ENCODE measurements around the gene COL4A1. TPM values are rescaled to one million over a fixed set of nuclear protein-coding genes. Genes with fewer than 3 reads are reported as not detected.

The COL4A1 gene
- polyA plus RNA-seq, 1 of the 3 experiments (the other 2 are of a cell fraction), result 30.3 TPM

DNA sequence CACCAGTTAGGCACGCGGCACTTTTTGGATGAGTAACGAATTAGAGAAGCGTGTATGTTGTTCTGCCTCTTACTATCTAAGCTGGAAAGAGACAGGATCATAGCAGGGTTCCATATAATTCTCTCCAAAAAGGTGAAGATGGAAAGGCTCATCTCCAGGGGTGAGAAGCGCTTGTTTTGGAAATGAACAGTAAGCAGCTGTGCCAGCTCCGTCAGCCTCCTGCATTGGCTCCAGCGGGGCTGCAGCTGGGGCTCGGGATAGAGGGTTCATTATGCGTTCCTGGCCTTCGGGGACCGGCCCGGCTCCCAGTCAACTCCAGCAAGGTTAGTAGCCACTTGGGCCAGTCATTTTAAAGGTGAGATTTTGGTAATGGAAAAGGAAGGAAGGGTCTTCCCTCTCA, 155.5 kb downstream of the COL4A1 start:
- peaks cover 30 to 52% of the 10 kb centered on the region in 2 experiments for H3K36me3 ChIP-seq (replicated peaks in 1 of 2; ENCODE audit: control insufficient read depth in 1 of 2, insufficient read depth in 2 of 2, low read length in 1 of 2)
- CTCF ChIA-PET, result no interaction called here
- H3K4me2 ChIP-seq, result no peak overlapping the region
- H3K4me1 ChIP-seq (ENCODE audit: control insufficient read depth in 1 of 2, insufficient read depth in 2 of 2, low read depth in 1 of 2, low read length in 1 of 2), result no peaks in the 10 kb centered on the region
- POLR2A ChIA-PET, result no interaction called here
- 97% methylated on average over 12 of the region's 12 CpGs for WGBS (ENCODE audit: low lambda C conversion rate)
- no peak overlapping the region for H3K4me3 ChIP-seq (ENCODE audit: low read depth in 2 of 2, low read length in 1 of 2)
- H3K9ac ChIP-seq, result no peak overlapping the region
- H4K20me1 ChIP-seq (ENCODE audit: insufficient read depth), result no peaks in the 10 kb centered on the region
- H3K79me2 ChIP-seq (ENCODE audit: insufficient read depth), result no peaks in the 10 kb centered on the region
- no peak for DNase-seq
- TF ChIP-seq SIN3A (IDR thresholded peaks at IDR 0.05; ENCODE audit: borderline replicate concordance, low read depth, low read length), result no peak
- TF ChIP-seq NFIC (IDR thresholded peaks at IDR 0.05; ENCODE audit: borderline replicate concordance), result no peak
- TF ChIP-seq, protein P1, sequence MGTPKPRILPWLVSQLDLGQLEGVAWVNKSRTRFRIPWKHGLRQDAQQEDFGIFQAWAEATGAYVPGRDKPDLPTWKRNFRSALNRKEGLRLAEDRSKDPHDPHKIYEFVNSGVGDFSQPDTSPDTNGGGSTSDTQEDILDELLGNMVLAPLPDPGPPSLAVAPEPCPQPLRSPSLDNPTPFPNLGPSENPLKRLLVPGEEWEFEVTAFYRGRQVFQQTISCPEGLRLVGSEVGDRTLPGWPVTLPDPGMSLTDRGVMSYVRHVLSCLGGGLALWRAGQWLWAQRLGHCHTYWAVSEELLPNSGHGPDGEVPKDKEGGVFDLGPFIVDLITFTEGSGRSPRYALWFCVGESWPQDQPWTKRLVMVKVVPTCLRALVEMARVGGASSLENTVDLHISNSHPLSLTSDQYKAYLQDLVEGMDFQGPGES (IDR thresholded peaks at IDR 0.05; ENCODE audit: low read depth, low read length), result no peak
- TF ChIP-seq ELF1 (IDR thresholded peaks at IDR 0.05), result no peak
- TF ChIP-seq MXI1 (IDR thresholded peaks at IDR 0.05; ENCODE audit: low read depth, low read length), result no peak
- TF ChIP-seq NRF1 (IDR thresholded peaks at IDR 0.05; ENCODE audit: low read depth, low read length), result no peak
- TF ChIP-seq, protein P2, sequence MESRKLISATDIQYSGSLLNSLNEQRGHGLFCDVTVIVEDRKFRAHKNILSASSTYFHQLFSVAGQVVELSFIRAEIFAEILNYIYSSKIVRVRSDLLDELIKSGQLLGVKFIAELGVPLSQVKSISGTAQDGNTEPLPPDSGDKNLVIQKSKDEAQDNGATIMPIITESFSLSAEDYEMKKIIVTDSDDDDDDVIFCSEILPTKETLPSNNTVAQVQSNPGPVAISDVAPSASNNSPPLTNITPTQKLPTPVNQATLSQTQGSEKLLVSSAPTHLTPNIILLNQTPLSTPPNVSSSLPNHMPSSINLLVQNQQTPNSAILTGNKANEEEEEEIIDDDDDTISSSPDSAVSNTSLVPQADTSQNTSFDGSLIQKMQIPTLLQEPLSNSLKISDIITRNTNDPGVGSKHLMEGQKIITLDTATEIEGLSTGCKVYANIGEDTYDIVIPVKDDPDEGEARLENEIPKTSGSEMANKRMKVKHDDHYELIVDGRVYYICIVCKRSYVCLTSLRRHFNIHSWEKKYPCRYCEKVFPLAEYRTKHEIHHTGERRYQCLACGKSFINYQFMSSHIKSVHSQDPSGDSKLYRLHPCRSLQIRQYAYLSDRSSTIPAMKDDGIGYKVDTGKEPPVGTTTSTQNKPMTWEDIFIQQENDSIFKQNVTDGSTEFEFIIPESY (IDR thresholded peaks at IDR 0.05; ENCODE audit: borderline replicate concordance, low read depth), result no peak
- no peak for TF ChIP-seq TEAD4 (IDR thresholded peaks at IDR 0.05; ENCODE audit: borderline replicate concordance, insufficient read depth)
- TF ChIP-seq TAF1 (IDR thresholded peaks at IDR 0.05; ENCODE audit: borderline replicate concordance, low read depth, low read length), result no peak
- TF ChIP-seq GABPA (IDR thresholded peaks at IDR 0.05; ENCODE audit: low read depth), result no peak
- TF ChIP-seq EP300 (IDR thresholded peaks at IDR 0.05; ENCODE audit: borderline replicate concordance in 1 of 2, low read depth in 1 of 2, low read length in 1 of 2), result no peak
- TF ChIP-seq CHD2 (IDR thresholded peaks at IDR 0.05; ENCODE audit: low read length, partially characterized antibody), result no peak
- TF ChIP-seq RFX5 (IDR thresholded peaks at IDR 0.05; ENCODE audit: low read length), result no peak
- no peak for TF ChIP-seq GATA2 (CRISPR knock-in tag; IDR thresholded peaks at IDR 0.05)
- no peaks in the 10 kb centered on the region for H3K9me2 ChIP-seq
- H2AFZ ChIP-seq (ENCODE audit: low read depth), result no peak overlapping the region
- H3K9me3 ChIP-seq, result no peaks in the 10 kb centered on the region
- H3F3A ChIP-seq (replicated peaks; ENCODE audit: insufficient read depth), result peaks cover 15% of the 10 kb centered on the region
- no peaks in the 10 kb centered on the region for H3K27me3 ChIP-seq (ENCODE audit: insufficient read depth)
- H3K27ac ChIP-seq (ENCODE audit: low read depth in 2 of 2, low read length in 1 of 2), result no peak overlapping the region

DNA sequence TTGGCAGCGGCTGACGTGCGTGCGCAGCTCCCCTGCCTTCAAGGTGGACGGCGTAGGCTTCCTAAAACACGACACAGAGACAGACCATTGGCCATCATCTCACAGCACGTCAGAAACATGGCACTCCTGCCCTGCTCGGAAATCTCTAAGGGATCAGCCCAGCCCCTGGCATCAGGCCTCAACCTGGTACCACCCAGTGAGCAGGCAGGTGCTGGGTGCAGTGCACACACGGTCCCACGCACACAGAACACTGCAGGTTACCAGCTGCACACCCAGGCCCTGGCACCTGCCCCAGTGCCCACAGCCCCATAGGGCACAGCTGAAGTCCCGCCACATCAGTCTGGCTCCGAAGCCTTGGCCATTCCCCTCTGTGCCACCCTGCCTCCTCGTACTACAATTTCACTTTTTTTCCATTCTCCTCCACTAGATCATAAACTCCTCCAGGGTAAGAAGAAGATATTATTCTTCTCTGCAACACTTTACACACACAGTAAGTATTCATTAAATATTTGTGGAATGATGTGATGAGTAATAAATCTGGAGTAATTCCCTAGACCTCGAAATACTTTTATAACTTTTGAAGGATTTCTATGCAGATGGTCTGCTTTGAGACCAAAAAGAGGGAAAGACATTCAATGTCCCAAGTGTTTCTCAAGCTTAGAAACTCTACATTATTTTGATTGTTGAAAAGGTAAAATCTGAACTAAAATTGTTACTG, 156.4 kb downstream of the COL4A1 start:
- WGBS (ENCODE audit: low lambda C conversion rate), result 87% methylated on average over 14 of the region's 15 CpGs
- Histone ChIP-seq H3K4me2 (no peak overlapping the region), H3K27me3 (ENCODE audit: insufficient read depth) (no peaks in the 10 kb centered on the region), H3K9me2 (no peaks in the 10 kb centered on the region), H3K27ac (ENCODE audit: low read depth in 2 of 2, low read length in 1 of 2) (no peak overlapping the region), H3K79me2 (ENCODE audit: insufficient read depth) (no peaks in the 10 kb centered on the region), H3K9ac (no peak overlapping the region), H3K9me3 (no peaks in the 10 kb centered on the region), H3K36me3 (replicated peaks in 1 of 2; ENCODE audit: control insufficient read depth in 1 of 2, insufficient read depth in 2 of 2, low read length in 1 of 2) (peaks cover 30 to 52% of the 10 kb centered on the region in 2 experiments), H3K4me3 (ENCODE audit: low read depth in 2 of 2, low read length in 1 of 2) (no peak overlapping the region), H2AFZ (ENCODE audit: low read depth) (no peak overlapping the region), H3F3A (replicated peaks; ENCODE audit: insufficient read depth) (peaks cover 10% of the 10 kb centered on the region), H4K20me1 (ENCODE audit: insufficient read depth) (no peaks in the 10 kb centered on the region), H3K4me1 (ENCODE audit: control insufficient read depth in 1 of 2, insufficient read depth in 2 of 2, low read depth in 1 of 2, low read length in 1 of 2) (no peaks in the 10 kb centered on the region)
- TF ChIP-seq JUND (IDR thresholded peaks at IDR 0.05), result no peak
- no peak for TF ChIP-seq RXRA (IDR thresholded peaks at IDR 0.05; ENCODE audit: borderline replicate concordance, low read depth)
- no peak for TF ChIP-seq SIN3A (IDR thresholded peaks at IDR 0.05; ENCODE audit: borderline replicate concordance, low read depth, low read length)
- no peak for TF ChIP-seq POLR2AphosphoS5 (IDR thresholded peaks at IDR 0.05; ENCODE audit: low read depth, low read length)
- no peak for TF ChIP-seq FOXM1 (IDR thresholded peaks at IDR 0.05; ENCODE audit: low read depth)
- TF ChIP-seq RAD21 (IDR thresholded peaks at IDR 0.05; ENCODE audit: low read length), result no peak
- TF ChIP-seq, protein P2 (IDR thresholded peaks at IDR 0.05; ENCODE audit: borderline replicate concordance, low read depth), result no peak
- TF ChIP-seq, protein P1 (IDR thresholded peaks at IDR 0.05; ENCODE audit: low read depth, low read length), result no peak
- CTCF ChIA-PET, result interaction anchor here (0.6 to 1.2 kb wide), 2 partner anchors 11 to 442 kb away, joined by 3 to 5 read pairs; no protein-coding TSS in a partner anchor
- POLR2A ChIA-PET, result no interaction called here
- DNase-seq, result no peak
